ENCODE data around the gene RAC3.
A peak's percentile ranks its signal among the peaks of the same experiment; 100 is the strongest.

RAC3 gene

GRCh38 chr17:82013341-82013740, 18.1 kb upstream of the RAC3 start:
- no peak for DNase-seq (ENCODE audit: low spot score)

GRCh38 chr17:82013772-82014321, 17.6 kb upstream of the RAC3 start:
- DNase-seq (ENCODE audit: low spot score), result no peak

- no peak for DNase-seq (ENCODE audit: low spot score)
Measured at GRCh38 chr17:82014432-82014831, 17.0 kb upstream of the RAC3 start.

- DNase-seq (ENCODE audit: low spot score), result no peak
Measured at GRCh38 chr17:82014971-82015310, 16.5 kb upstream of the RAC3 start.

GRCh38 chr17:82015311-82015971, 16.0 kb upstream of the RAC3 start:
- DNase-seq (ENCODE audit: low spot score), result no peak

GRCh38 chr17:82016061-82016874, 15.2 kb upstream of the RAC3 start:
- no peak for DNase-seq (ENCODE audit: low spot score)

GRCh38 chr17:82016875-82017459, 14.5 kb upstream of the RAC3 start:
- DNase-seq (ENCODE audit: low spot score), result no peak

- DNase-seq (ENCODE audit: low spot score), result no peak
Measured at GRCh38 chr17:82017612-82018151, 13.8 kb upstream of the RAC3 start.

GRCh38 chr17:82018152-82018988, 13.1 kb upstream of the RAC3 start:
- DNase-seq (ENCODE audit: low spot score), result no peak

- DNase-seq (ENCODE audit: low spot score), result no peak
Measured at GRCh38 chr17:82018989-82019689, 12.3 kb upstream of the RAC3 start.

- peak; percentile 55 for DNase-seq (ENCODE audit: low spot score)
Measured at GRCh38 chr17:82019690-82020571, 11.5 kb upstream of the RAC3 start.

- no peak for DNase-seq (ENCODE audit: low spot score)
Measured at GRCh38 chr17:82020572-82021106, 10.8 kb upstream of the RAC3 start.

GRCh38 chr17:82021107-82021899, 10.2 kb upstream of the RAC3 start:
- peak; percentile 53 for DNase-seq (ENCODE audit: low spot score)

GRCh38 chr17:82021900-82022309, 9.6 kb upstream of the RAC3 start:
- no peak for DNase-seq (ENCODE audit: low spot score)

GRCh38 chr17:82022310-82022980, 9.0 kb upstream of the RAC3 start, which contains the start of gene CENPX:
TSS of gene CENPX (minus strand) at chr17:82022878. CDS start at chr17:82022861, 17 bp downstream.
- DNase-seq (ENCODE audit: low spot score), result no peak

- peak; percentile 100 for DNase-seq (ENCODE audit: low spot score)
Measured at GRCh38 chr17:82022981-82023446, 8.5 kb upstream of the RAC3 start, which contains the start of gene LRRC45. TSS of gene LRRC45 (plus strand) at chr17:82023305. CDS start at chr17:82023644, 339 bp downstream.

GRCh38 chr17:82023447-82024241, 7.8 kb upstream of the RAC3 start:
- no peak for DNase-seq (ENCODE audit: low spot score)
